HCT116 (cell line): Measurements from ENCODE around the gene BCL11B. TPM values are rescaled to one million over a fixed set of nuclear protein-coding genes. Genes with fewer than 3 reads are reported as not detected.

ENCODE experiments used
- ATAC-seq: fragments of 200-7000 bp; cut with Tn5 transposase; 2 replicates; pipeline ENCODE4 v1.9.1; 2020; ENCODE audit warnings: mild to moderate bottlenecking, moderate library complexity
- BruUV-seq: library from RNA; stranded (reverse); fragments of 400-500 nt; replicated peaks from 2 replicates; lab custom pipeline; 2021; lab: Mats Ljungman, UMichigan
- CTCF ChIA-PET: fragments of 300-600 bp; sonication (Branson Sonifier 250); formaldehyde crosslinking; loops from one replicate; lab custom pipeline; 2021; ENCODE audit warnings: antibody characterized with exemption; lab: Charles Lee
- POLR2A ChIA-PET: fragments of 300-600, 350-600 bp; sonication (Branson Sonifier 250); formaldehyde crosslinking; loops from one replicate; lab custom pipeline; 2021; ENCODE audit warnings: antibody characterized with exemption; lab: Charles Lee
- RAD21 ChIA-PET, 2 experiments: fragments of 300-600 bp; sonication (Branson Sonifier 250); formaldehyde crosslinking; loops; one replicate each; lab custom pipeline; 2023; ENCODE audit warnings: low total read pairs in 2 of 2; ENCODE audit not compliant: uncharacterized antibody in 2 of 2, unreplicated experiment in 2 of 2, low non-redundant PET in 1 of 2; lab: Charles Lee
- DNase-seq: peaks from one replicate; pipeline ENCODE4 v3.0.0-alpha.2; 2010; ENCODE audit warnings: low read depth, low spot score
- H2AFZ ChIP-seq: fragments of 200-600 bp; shearing (Covaris generic), sonication (generic); 2 replicates; pipeline ENCODE4 v1.6.1; 2017; ENCODE audit warnings: low read depth, mixed run types, mixed read lengths, antibody characterized with exemption, low read length; ENCODE audit not compliant: poor library complexity, severe bottlenecking
- H3K27ac ChIP-seq: 2 replicates; pipeline ENCODE4 v1.5.1; 2012; ENCODE audit warnings: low read depth, low read length
- H3K27me3 ChIP-seq: fragments of 200-600 bp; sonication (generic); 2 replicates; pipeline ENCODE4 v1.6.1; 2016; ENCODE audit warnings: mixed run types, low read length, mixed read lengths; ENCODE audit not compliant: insufficient read depth
- H3K36me3 ChIP-seq, 2 experiments: fragments of 200-500 bp in 1 of 2; fragments of 200-600 bp in 1 of 2; sonication (Bioruptor generic) in 1 of 2; sonication (generic) in 1 of 2; 2 replicates each; pipeline versions ENCODE4 v1.5.1 to v1.6.1; 2014 to 2016; ENCODE audit warnings: low read length in 2 of 2, inconsistent platforms in 1 of 2, mixed read lengths in 1 of 2, mixed run types in 1 of 2; ENCODE audit not compliant: insufficient read depth in 2 of 2, control insufficient read depth in 1 of 2
- H3K4me1 ChIP-seq, 2 experiments: fragments of 200-600 bp in 1 of 2; sonication (generic) in 1 of 2; 2 replicates each; pipeline versions ENCODE4 v1.5.1 to v1.6.1; 2012 to 2017; ENCODE audit warnings: low read length in 2 of 2, inconsistent platforms in 1 of 2, mild to moderate bottlenecking in 1 of 2, mixed read lengths in 1 of 2, mixed run types in 1 of 2, moderate library complexity in 1 of 2; ENCODE audit not compliant: insufficient read depth in 2 of 2, control insufficient read depth in 1 of 2
- H3K4me2 ChIP-seq: fragments of 200-600 bp; sonication (generic); 2 replicates; pipeline ENCODE4 v1.6.1; 2017; ENCODE audit warnings: mixed run types, low read length, mixed read lengths
- H3K4me3 ChIP-seq, 2 experiments: fragments of 200-600 bp in 1 of 2; sonication (generic) in 1 of 2; replicated peaks in 1 of 2; 2 replicates each; pipeline ENCODE4 v1.5.1; 2011 to 2016; ENCODE audit warnings: low read length in 2 of 2, control low read depth in 1 of 2, low read depth in 1 of 2, mild to moderate bottlenecking in 1 of 2, mixed read lengths in 1 of 2, mixed run types in 1 of 2
- H3K79me2 ChIP-seq: fragments of 200-600 bp; sonication (generic); 2 replicates; pipeline ENCODE4 v1.6.1; 2017; ENCODE audit warnings: mild to moderate bottlenecking, mixed run types, low read length, moderate library complexity, mixed read lengths; ENCODE audit not compliant: insufficient read depth
- H3K9ac ChIP-seq: fragments of 200-600 bp; sonication (generic); 2 replicates; pipeline ENCODE4 v1.6.1; 2016; ENCODE audit warnings: low read length, mixed read lengths
- H3K9me2 ChIP-seq: fragments of 200-600 bp; sonication (generic), shearing (Covaris generic); 2 replicates; pipeline ENCODE4 v1.6.1; 2017; ENCODE audit warnings: mixed run types, mild to moderate bottlenecking, moderate library complexity; ENCODE audit not compliant: insufficient read depth
- H3K9me3 ChIP-seq, 2 experiments: fragments of 200-500 bp in 1 of 2; fragments of 200-600 bp in 1 of 2; sonication (Bioruptor generic) in 1 of 2; sonication (generic) in 1 of 2; 2 replicates each; pipeline ENCODE4 v1.6.1; 2014 to 2017; ENCODE audit warnings: low read length in 2 of 2, mixed read lengths in 2 of 2, inconsistent platforms in 1 of 2, low read depth in 1 of 2, mild to moderate bottlenecking in 1 of 2, mixed run types in 1 of 2, moderate library complexity in 1 of 2; ENCODE audit not compliant: control insufficient read depth in 1 of 2, insufficient read depth in 1 of 2
- H4K20me1 ChIP-seq: fragments of 200-600 bp; sonication (generic), shearing (Covaris generic); 2 replicates; pipeline ENCODE4 v1.6.1; 2017; ENCODE audit warnings: mixed run types, mild to moderate bottlenecking, moderate library complexity; ENCODE audit not compliant: insufficient read depth
- CBX3 ChIP-seq: IDR thresholded peaks from 2 replicates; pipeline ENCODE4 v1.6.1; 2012; ENCODE audit warnings: low read depth
- CEBPB ChIP-seq: IDR thresholded peaks from 2 replicates; pipeline ENCODE4 v1.6.1; 2012; ENCODE audit warnings: low read depth
- EGR1 ChIP-seq: IDR thresholded peaks from 2 replicates; pipeline ENCODE4 v1.6.1; 2012; ENCODE audit warnings: low read depth
- FOSL1 ChIP-seq: IDR thresholded peaks from 2 replicates; pipeline ENCODE4 v1.6.1; 2012; ENCODE audit warnings: low read depth
- JUND ChIP-seq: IDR thresholded peaks from 2 replicates; pipeline ENCODE4 v1.6.1; 2012
- RAD21 ChIP-seq: IDR thresholded peaks from 2 replicates; pipeline ENCODE4 v1.6.1; 2012; ENCODE audit warnings: low read depth, mild to moderate bottlenecking
- SIN3A ChIP-seq: IDR thresholded peaks from 2 replicates; pipeline ENCODE4 v1.6.1; 2012; ENCODE audit warnings: low read depth
- SP1 ChIP-seq: IDR thresholded peaks from 2 replicates; pipeline ENCODE4 v1.6.1; 2012; ENCODE audit warnings: low read depth
- SRF ChIP-seq: IDR thresholded peaks from 2 replicates; pipeline ENCODE4 v1.6.1; 2012; ENCODE audit warnings: low read depth
- YY1 ChIP-seq: IDR thresholded peaks from 2 replicates; pipeline ENCODE4 v1.6.1; 2011; ENCODE audit warnings: low read length, low read depth, moderate library complexity, mild to moderate bottlenecking; ENCODE audit not compliant: insufficient replicate concordance; ENCODE audit errors: extremely low read depth
- ZFX ChIP-seq: fragments of 450-650 bp; IDR thresholded peaks from 2 replicates; pipeline ENCODE4 v1.6.1; 2017
- ZNF274 ChIP-seq: fragments of 200-500 bp; sonication (Bioruptor generic); IDR thresholded peaks from 2 replicates; pipeline ENCODE4 v1.6.1; 2014; ENCODE audit warnings: mild to moderate bottlenecking, low read depth, low read length, inconsistent platforms
- intact Hi-C: fragments of 100-400 bp; cut with micrococcal nuclease; formaldehyde crosslinking; loops from 2 replicates; pipeline ENCODE4 v1.10.0; 2022
- total RNA-seq: library from RNA; stranded (reverse); gene quantifications from one replicate; pipeline ENCODE4 v1.2.1, GENCODE V29; 2021; ENCODE audit not compliant: unreplicated experiment
- TF ChIP-seq, protein P1 (sequence below), 3 experiments: fragments of 200-600 bp in 1 of 3; sonication (generic) in 1 of 3; IDR thresholded peaks in 2 of 3; conservative IDR thresholded peaks in 1 of 3; 2 replicates each; pipeline ENCODE4 v1.5.1; 2012 to 2017; ENCODE audit warnings: low read depth in 2 of 3, low read length in 2 of 3, antibody characterized with exemption in 1 of 3, borderline replicate concordance in 1 of 3, control low read depth in 1 of 3, mild to moderate bottlenecking in 1 of 3, mixed read lengths in 1 of 3, mixed run types in 1 of 3, moderate library complexity in 1 of 3; ENCODE audit not compliant: insufficient read depth in 1 of 3
- TF ChIP-seq, protein P2 (sequence below): IDR thresholded peaks from 2 replicates; pipeline ENCODE4 v1.6.1; 2012; ENCODE audit warnings: low read depth
- TF ChIP-seq, protein P3 (sequence below): IDR thresholded peaks from 2 replicates; pipeline ENCODE4 v1.6.1; 2011; ENCODE audit warnings: mild to moderate bottlenecking, low read length, moderate library complexity; ENCODE audit not compliant: insufficient replicate concordance; ENCODE audit errors: extremely low read depth
- TF ChIP-seq, protein P4 (sequence below): IDR thresholded peaks from 2 replicates; pipeline ENCODE4 v1.6.1; 2012

The BCL11B gene
- total RNA-seq, 1 experiment from 2014 or later: 1.1 TPM

DNA sequence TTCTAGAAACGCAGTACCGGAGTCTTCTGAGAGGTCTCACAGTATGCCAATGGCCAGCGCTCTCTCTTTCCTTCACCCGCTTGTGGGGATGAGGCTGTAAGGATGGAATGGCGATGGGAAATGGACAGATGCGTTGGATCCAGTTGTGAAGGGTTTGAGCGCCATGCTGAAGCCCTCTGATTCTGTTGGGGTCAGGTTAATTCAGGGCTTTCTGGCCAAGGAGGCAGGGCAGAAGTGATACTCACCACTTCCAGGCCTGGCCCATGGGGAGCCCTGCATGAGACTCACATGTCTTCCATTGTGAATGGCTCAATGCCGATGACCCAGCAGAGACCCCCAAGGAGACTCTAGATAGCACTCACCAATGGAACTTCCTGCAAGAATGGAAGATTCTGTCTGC, 114.3 kb downstream of the BCL11B start:
- Histone ChIP-seq H3K9me2 (no peaks in the 10 kb centered on the region), H3K4me2 (no peak overlapping the region), H3K27me3 (0 out of 2 replicates have a peak, but pooled peaks cover 6% of the 10 kb centered on the region), H3K27ac (no peak overlapping the region), H2AFZ (no peak overlapping the region), H3K4me1 (no peaks in the 10 kb centered on the region), H3K36me3 (no peaks in the 10 kb centered on the region), H4K20me1 (no peaks in the 10 kb centered on the region), H3K4me3 (no peak overlapping the region), H3K9ac (no peak overlapping the region), H3K79me2 (no peaks in the 10 kb centered on the region), H3K9me3 (no peaks in the 10 kb centered on the region)
- RAD21 ChIA-PET: no interaction called here
- BruUV-seq: no TSS peak
- TF ChIP-seq FOSL1 (no peak), YY1 (no peak), JUND (no peak), EGR1 (no peak), ZFX (no peak), RAD21 (no peak), SIN3A (no peak), CBX3 (no peak), SP1 (no peak), ZNF274 (no peak), SRF (no peak), CEBPB (no peak)
- TF ChIP-seq, protein P1, sequence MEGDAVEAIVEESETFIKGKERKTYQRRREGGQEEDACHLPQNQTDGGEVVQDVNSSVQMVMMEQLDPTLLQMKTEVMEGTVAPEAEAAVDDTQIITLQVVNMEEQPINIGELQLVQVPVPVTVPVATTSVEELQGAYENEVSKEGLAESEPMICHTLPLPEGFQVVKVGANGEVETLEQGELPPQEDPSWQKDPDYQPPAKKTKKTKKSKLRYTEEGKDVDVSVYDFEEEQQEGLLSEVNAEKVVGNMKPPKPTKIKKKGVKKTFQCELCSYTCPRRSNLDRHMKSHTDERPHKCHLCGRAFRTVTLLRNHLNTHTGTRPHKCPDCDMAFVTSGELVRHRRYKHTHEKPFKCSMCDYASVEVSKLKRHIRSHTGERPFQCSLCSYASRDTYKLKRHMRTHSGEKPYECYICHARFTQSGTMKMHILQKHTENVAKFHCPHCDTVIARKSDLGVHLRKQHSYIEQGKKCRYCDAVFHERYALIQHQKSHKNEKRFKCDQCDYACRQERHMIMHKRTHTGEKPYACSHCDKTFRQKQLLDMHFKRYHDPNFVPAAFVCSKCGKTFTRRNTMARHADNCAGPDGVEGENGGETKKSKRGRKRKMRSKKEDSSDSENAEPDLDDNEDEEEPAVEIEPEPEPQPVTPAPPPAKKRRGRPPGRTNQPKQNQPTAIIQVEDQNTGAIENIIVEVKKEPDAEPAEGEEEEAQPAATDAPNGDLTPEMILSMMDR (IDR thresholded peaks at IDR 0.05 in 2 of 3, conservative IDR thresholded peaks at IDR 0.05 in 1 of 3; ENCODE audit: borderline replicate concordance in 1 of 3, insufficient read depth in 1 of 3, low read depth in 2 of 3, low read length in 2 of 3): no peak
- TF ChIP-seq, protein P2, sequence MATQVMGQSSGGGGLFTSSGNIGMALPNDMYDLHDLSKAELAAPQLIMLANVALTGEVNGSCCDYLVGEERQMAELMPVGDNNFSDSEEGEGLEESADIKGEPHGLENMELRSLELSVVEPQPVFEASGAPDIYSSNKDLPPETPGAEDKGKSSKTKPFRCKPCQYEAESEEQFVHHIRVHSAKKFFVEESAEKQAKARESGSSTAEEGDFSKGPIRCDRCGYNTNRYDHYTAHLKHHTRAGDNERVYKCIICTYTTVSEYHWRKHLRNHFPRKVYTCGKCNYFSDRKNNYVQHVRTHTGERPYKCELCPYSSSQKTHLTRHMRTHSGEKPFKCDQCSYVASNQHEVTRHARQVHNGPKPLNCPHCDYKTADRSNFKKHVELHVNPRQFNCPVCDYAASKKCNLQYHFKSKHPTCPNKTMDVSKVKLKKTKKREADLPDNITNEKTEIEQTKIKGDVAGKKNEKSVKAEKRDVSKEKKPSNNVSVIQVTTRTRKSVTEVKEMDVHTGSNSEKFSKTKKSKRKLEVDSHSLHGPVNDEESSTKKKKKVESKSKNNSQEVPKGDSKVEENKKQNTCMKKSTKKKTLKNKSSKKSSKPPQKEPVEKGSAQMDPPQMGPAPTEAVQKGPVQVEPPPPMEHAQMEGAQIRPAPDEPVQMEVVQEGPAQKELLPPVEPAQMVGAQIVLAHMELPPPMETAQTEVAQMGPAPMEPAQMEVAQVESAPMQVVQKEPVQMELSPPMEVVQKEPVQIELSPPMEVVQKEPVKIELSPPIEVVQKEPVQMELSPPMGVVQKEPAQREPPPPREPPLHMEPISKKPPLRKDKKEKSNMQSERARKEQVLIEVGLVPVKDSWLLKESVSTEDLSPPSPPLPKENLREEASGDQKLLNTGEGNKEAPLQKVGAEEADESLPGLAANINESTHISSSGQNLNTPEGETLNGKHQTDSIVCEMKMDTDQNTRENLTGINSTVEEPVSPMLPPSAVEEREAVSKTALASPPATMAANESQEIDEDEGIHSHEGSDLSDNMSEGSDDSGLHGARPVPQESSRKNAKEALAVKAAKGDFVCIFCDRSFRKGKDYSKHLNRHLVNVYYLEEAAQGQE: no peak
- TF ChIP-seq, protein P3, sequence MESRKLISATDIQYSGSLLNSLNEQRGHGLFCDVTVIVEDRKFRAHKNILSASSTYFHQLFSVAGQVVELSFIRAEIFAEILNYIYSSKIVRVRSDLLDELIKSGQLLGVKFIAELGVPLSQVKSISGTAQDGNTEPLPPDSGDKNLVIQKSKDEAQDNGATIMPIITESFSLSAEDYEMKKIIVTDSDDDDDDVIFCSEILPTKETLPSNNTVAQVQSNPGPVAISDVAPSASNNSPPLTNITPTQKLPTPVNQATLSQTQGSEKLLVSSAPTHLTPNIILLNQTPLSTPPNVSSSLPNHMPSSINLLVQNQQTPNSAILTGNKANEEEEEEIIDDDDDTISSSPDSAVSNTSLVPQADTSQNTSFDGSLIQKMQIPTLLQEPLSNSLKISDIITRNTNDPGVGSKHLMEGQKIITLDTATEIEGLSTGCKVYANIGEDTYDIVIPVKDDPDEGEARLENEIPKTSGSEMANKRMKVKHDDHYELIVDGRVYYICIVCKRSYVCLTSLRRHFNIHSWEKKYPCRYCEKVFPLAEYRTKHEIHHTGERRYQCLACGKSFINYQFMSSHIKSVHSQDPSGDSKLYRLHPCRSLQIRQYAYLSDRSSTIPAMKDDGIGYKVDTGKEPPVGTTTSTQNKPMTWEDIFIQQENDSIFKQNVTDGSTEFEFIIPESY: no peak
- TF ChIP-seq, protein P4, sequence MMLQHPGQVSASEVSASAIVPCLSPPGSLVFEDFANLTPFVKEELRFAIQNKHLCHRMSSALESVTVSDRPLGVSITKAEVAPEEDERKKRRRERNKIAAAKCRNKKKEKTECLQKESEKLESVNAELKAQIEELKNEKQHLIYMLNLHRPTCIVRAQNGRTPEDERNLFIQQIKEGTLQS: no peak
- CTCF ChIA-PET: no interaction called here
- POLR2A ChIA-PET: no interaction called here
- DNase-seq (no peak), ATAC-seq (no peak)
- intact Hi-C loops: no loop called here
